Activated CD8-positive, alpha-beta T cell treated with anti-CD3 and anti-CD28 coated beads for 36 hours (primary cell): Measurements from ENCODE around the gene PDE6D. TPM values are rescaled to one million over a fixed set of nuclear protein-coding genes. Genes with fewer than 3 reads are reported as not detected.

Source experiments
- ATAC-seq: fragments of 200-7000 bp; cut with Tn5 transposase; one replicate; pipeline ENCODE4 v1.10.0; 2021; ENCODE audit warnings: mild to moderate bottlenecking, moderate library complexity
- CTCF ChIA-PET: fragments of 350-600 bp; sonication (Branson Sonifier 250); formaldehyde crosslinking; loops from one replicate; lab custom pipeline; 2021; ENCODE audit warnings: antibody characterized with exemption; lab: Charles Lee
- POLR2A ChIA-PET: fragments of 350-600 bp; sonication (Branson Sonifier 250); formaldehyde crosslinking; loops from one replicate; lab custom pipeline; 2021; ENCODE audit warnings: antibody characterized with exemption; lab: Charles Lee
- DNase-seq: peaks from one replicate; pipeline ENCODE4 v3.0.0-alpha.2; 2020
- H3K27ac Mint-ChIP-seq: one replicate; pipeline ENCODE4 v1.8.0; 2021; ENCODE audit warnings: mild to moderate bottlenecking, mixed read lengths
- H3K27me3 Mint-ChIP-seq: one replicate; pipeline ENCODE4 v1.8.0; 2021; ENCODE audit warnings: mixed read lengths
- H3K36me3 Mint-ChIP-seq: one replicate; pipeline ENCODE4 v1.8.0; 2021; ENCODE audit warnings: low read depth, mixed read lengths
- H3K4me1 Mint-ChIP-seq: one replicate; pipeline ENCODE4 v1.8.0; 2021; ENCODE audit warnings: low read depth, mixed read lengths
- H3K4me3 Mint-ChIP-seq: one replicate; pipeline ENCODE4 v1.8.0; 2021; ENCODE audit warnings: mild to moderate bottlenecking, moderate library complexity, mixed read lengths
- H3K9me3 Mint-ChIP-seq: one replicate; pipeline ENCODE4 v1.8.0; 2021; ENCODE audit warnings: mixed read lengths
- CTCF ChIP-seq: fragments of 200-600 bp; IDR thresholded peaks from one replicate; pipeline ENCODE4 v1.8.0; 2022; ENCODE audit warnings: antibody characterized with exemption, mild to moderate bottlenecking
- intact Hi-C: fragments of 100-400 bp; cut with micrococcal nuclease; formaldehyde crosslinking; loops from one replicate; pipeline ENCODE4 v1.10.0; 2022
- total RNA-seq, 2 experiments: library from RNA; stranded (reverse); gene quantifications; one replicate each; pipeline ENCODE4 v1.2.3, GENCODE V29; 2021

PDE6D gene
- total RNA-seq, 2 experiments from 2014 or later, result 22.8 to 23.5 TPM

- no peak for DNase-seq
- Mint-ChIP-seq H3K9me3 (no peaks in the 10 kb centered on the region), H3K4me1 (no peaks in the 10 kb centered on the region), H3K36me3 (peaks cover 3% of the 10 kb centered on the region), H3K4me3 (no peak overlapping the region), H3K27me3 (no peaks in the 10 kb centered on the region), H3K27ac (no peak overlapping the region)
- no peak for TF ChIP-seq CTCF
- intact Hi-C loops, result no loop called here
- ChIA-PET CTCF (no interaction called here), POLR2A (no interaction called here)
- ATAC-seq, result no peak
These were observed 43.3 kb downstream of the PDE6D start for GRCh38 chr2:231737761-231738160.

GRCh38 chr2:231732604-231733003, 48.5 kb downstream of the PDE6D start:
- no peak for ATAC-seq
- TF ChIP-seq CTCF, result no peak
- CTCF ChIA-PET, result no interaction called here
- H3K4me3 Mint-ChIP-seq, result no peak overlapping the region
- intact Hi-C loops, result no loop called here
- POLR2A ChIA-PET, result no interaction called here
- no peaks in the 10 kb centered on the region for H3K4me1 Mint-ChIP-seq
- no peak overlapping the region for H3K27ac Mint-ChIP-seq
- DNase-seq, result no peak
- H3K36me3 Mint-ChIP-seq, result peaks cover 1% of the 10 kb centered on the region
- H3K9me3 Mint-ChIP-seq, result no peaks in the 10 kb centered on the region
- no peaks in the 10 kb centered on the region for H3K27me3 Mint-ChIP-seq

- H3K4me3 Mint-ChIP-seq, result no peak overlapping the region
- ATAC-seq (no peak), DNase-seq (no peak)
- no peak overlapping the region for H3K27ac Mint-ChIP-seq
- no peak for TF ChIP-seq CTCF
- CTCF ChIA-PET, result interaction anchor here (1.3 to 2.3 kb wide), 3 partner anchors 11 to 15 kb away, joined by 3 to 7 read pairs (median 7); no protein-coding TSS in a partner anchor
- intact Hi-C loops, result no loop called here
- POLR2A ChIA-PET, result no interaction called here
- H3K27me3 Mint-ChIP-seq, result no peaks in the 10 kb centered on the region
- H3K36me3 Mint-ChIP-seq, result no peaks in the 10 kb centered on the region
- no peaks in the 10 kb centered on the region for H3K9me3 Mint-ChIP-seq
- no peaks in the 10 kb centered on the region for H3K4me1 Mint-ChIP-seq
These were observed 53.5 kb downstream of the PDE6D start for GRCh38 chr2:231727621-231728020.

- ChIA-PET POLR2A (interaction anchor here (2.5 kb wide), 1 partner anchor 11 kb away, joined by 12 read pairs; no protein-coding TSS in a partner anchor), CTCF (interaction anchor here (1.5 to 3.2 kb wide), 4 partner anchors 11 to 80 kb away, joined by 3 to 53 read pairs (median 12); no protein-coding TSS in a partner anchor)
- DNase-seq (no peak), ATAC-seq (no peak)
- Mint-ChIP-seq H3K36me3 (no peaks in the 10 kb centered on the region), H3K9me3 (no peaks in the 10 kb centered on the region), H3K27ac (no peak overlapping the region), H3K4me1 (no peaks in the 10 kb centered on the region), H3K27me3 (no peaks in the 10 kb centered on the region), H3K4me3 (no peak overlapping the region)
- TF ChIP-seq CTCF, result no peak
- intact Hi-C loops, result no loop called here
These were observed 54.8 kb downstream of the PDE6D start for GRCh38 chr2:231726276-231726675.

GRCh38 chr2:231725476-231725875, 55.6 kb downstream of the PDE6D start:
- ChIA-PET CTCF (interaction anchor here (1.2 to 3.2 kb wide), 5 partner anchors 11 to 243 kb away, joined by 3 to 53 read pairs (median 7); no protein-coding TSS in a partner anchor), POLR2A (interaction anchor here (1.2 to 2.5 kb wide), 2 partner anchors 11 to 16 kb away, joined by 4 to 12 read pairs; no protein-coding TSS in a partner anchor)
- Mint-ChIP-seq H3K4me3 (no peak overlapping the region), H3K36me3 (no peaks in the 10 kb centered on the region), H3K27me3 (no peaks in the 10 kb centered on the region), H3K4me1 (no peaks in the 10 kb centered on the region), H3K27ac (no peak overlapping the region), H3K9me3 (no peaks in the 10 kb centered on the region)
- TF ChIP-seq CTCF, result no peak
- no peak for DNase-seq
- ATAC-seq, result no peak
- intact Hi-C loops, result no loop called here
